Endothelial cell of umbilical vein (primary cell): ENCODE data around the gene ATCAY. TPM values are rescaled to one million over a fixed set of nuclear protein-coding genes. Genes with fewer than 3 reads are reported as not detected.

Source experiments
- BruUV-seq: library from RNA; stranded (reverse); fragments of 400-500 nt; replicated peaks from 2 replicates; lab custom pipeline; 2021; lab: Mats Ljungman, UMichigan
- CTCF ChIA-PET: fragments of 300-600, 350-600 bp; sonication (Branson Sonifier 250); formaldehyde crosslinking; loops from one replicate; lab custom pipeline; 2021; ENCODE audit warnings: antibody characterized with exemption, inconsistent platforms; lab: Charles Lee
- POLR2A ChIA-PET: fragments of 300-600, 350-600 bp; sonication (Branson Sonifier 250); formaldehyde crosslinking; loops from one replicate; lab custom pipeline; 2021; ENCODE audit warnings: antibody characterized with exemption, inconsistent platforms; lab: Charles Lee
- DNase-seq: peaks from one replicate; pipeline ENCODE4 v3.0.0-alpha.2; 2011; ENCODE audit warnings: low read depth, low spot score
- FAIRE-seq: peaks from 2 replicates; lab custom pipeline; 2011; peaks lifted over from hg19 to GRCh38; lab: Jason Lieb, UNC
- H2AFZ ChIP-seq: 2 replicates; pipeline ENCODE4 v1.6.0; 2012; ENCODE audit warnings: low read depth, low read length, control low read depth, inconsistent platforms
- H3K27ac ChIP-seq: 2 replicates; pipeline ENCODE4 v1.5.1; 2011; ENCODE audit warnings: low read depth, mild to moderate bottlenecking, control low read depth, low read length, moderate library complexity; ENCODE audit not compliant: insufficient read depth
- H3K27me3 ChIP-seq, 2 experiments: 2 replicates each; pipeline versions ENCODE4 v1.6.0 to v1.6.1; 2011; ENCODE audit warnings: low read length in 2 of 2, mixed read lengths in 1 of 2; ENCODE audit not compliant: control insufficient read depth in 2 of 2, insufficient read depth in 2 of 2
- H3K36me3 ChIP-seq, 2 experiments: 2 replicates in 1 of 2; 3 replicates in 1 of 2; pipeline ENCODE4 v1.5.1; 2011; ENCODE audit warnings: low read length in 2 of 2, mild to moderate bottlenecking in 1 of 2, moderate library complexity in 1 of 2; ENCODE audit not compliant: control insufficient read depth in 2 of 2, insufficient read depth in 2 of 2; ENCODE audit errors: extremely low read depth in 1 of 2
- H3K4me1 ChIP-seq: 3 replicates; pipeline ENCODE4 v1.5.1; 2011; ENCODE audit warnings: mild to moderate bottlenecking, low read length; ENCODE audit not compliant: control insufficient read depth, insufficient read depth; ENCODE audit errors: extremely low read depth
- H3K4me2 ChIP-seq: 2 replicates; pipeline ENCODE4 v1.6.1; 2011; ENCODE audit warnings: low read length, control low read depth, mixed read lengths; ENCODE audit not compliant: insufficient read depth
- H3K4me3 ChIP-seq, 3 experiments: fragments of 200-600 bp in 1 of 3; sonication (generic), shearing (Covaris generic) in 1 of 3; replicated peaks in 1 of 3; 2 replicates each; pipeline ENCODE4 v1.5.1; 2011 to 2016; ENCODE audit warnings: control low read depth in 3 of 3, low read length in 3 of 3, mild to moderate bottlenecking in 2 of 3, inconsistent platforms in 1 of 3, low read depth in 1 of 3, moderate library complexity in 1 of 3; ENCODE audit not compliant: insufficient read depth in 1 of 3
- H3K79me2 ChIP-seq: 2 replicates; pipeline ENCODE4 v1.6.0; 2012; ENCODE audit warnings: low read length, inconsistent platforms; ENCODE audit not compliant: control insufficient read depth, insufficient read depth
- H3K9ac ChIP-seq: replicated peaks from 2 replicates; pipeline ENCODE3; 2011; ENCODE audit warnings: low read length, control low read depth; ENCODE audit not compliant: insufficient read depth; ENCODE audit errors: extremely low read depth
- H3K9me1 ChIP-seq: replicated peaks from 3 replicates; pipeline ENCODE4 v1.6.0; 2011; ENCODE audit warnings: mild to moderate bottlenecking, low read length; ENCODE audit not compliant: control insufficient read depth, insufficient read depth; ENCODE audit errors: extremely low read depth
- H3K9me3 ChIP-seq: replicated peaks from 2 replicates; pipeline ENCODE4 v1.5.1; 2012; ENCODE audit warnings: low read length, inconsistent platforms; ENCODE audit not compliant: control insufficient read depth, insufficient read depth
- H4K20me1 ChIP-seq: replicated peaks from 2 replicates; pipeline ENCODE3; 2011; ENCODE audit warnings: mild to moderate bottlenecking, low read length; ENCODE audit not compliant: control insufficient read depth, insufficient read depth; ENCODE audit errors: extremely low read depth
- EZH2 ChIP-seq: IDR thresholded peaks from 2 replicates; pipeline ENCODE4 v1.6.1; 2012; ENCODE audit warnings: borderline replicate concordance, low read depth, mild to moderate bottlenecking, moderate library complexity, low read length, inconsistent platforms; ENCODE audit not compliant: severe bottlenecking
- FOS ChIP-seq: IDR thresholded peaks from 2 replicates; pipeline ENCODE4 v1.6.1; 2011; ENCODE audit warnings: mild to moderate bottlenecking, low read length, moderate library complexity, borderline replicate concordance; ENCODE audit not compliant: insufficient read depth
- GATA2 ChIP-seq: IDR thresholded peaks from 2 replicates; pipeline ENCODE4 v1.7.0; 2011; ENCODE audit warnings: low read depth, mild to moderate bottlenecking, moderate library complexity, mixed read lengths, low read length; ENCODE audit not compliant: insufficient read length, insufficient read depth
- JUN ChIP-seq: IDR thresholded peaks from 2 replicates; pipeline ENCODE4 v1.6.1; 2011; ENCODE audit warnings: borderline replicate concordance, low read depth; ENCODE audit not compliant: insufficient read length, insufficient read depth
- MYC ChIP-seq: IDR thresholded peaks from one replicate; pipeline ENCODE4 v1.6.1; 2011; ENCODE audit warnings: mild to moderate bottlenecking, low read depth, low read length
- POLR2A ChIP-seq: IDR thresholded peaks from 2 replicates; pipeline ENCODE4 v1.6.1; 2012; ENCODE audit warnings: low read depth, mild to moderate bottlenecking, control low read depth, low read length
- POLR2AphosphoS5 ChIP-seq: IDR thresholded peaks from 2 replicates; pipeline ENCODE4 v1.6.1; 2012; ENCODE audit warnings: low read depth, mild to moderate bottlenecking, control low read depth, low read length, moderate library complexity; ENCODE audit not compliant: insufficient read depth
- dilution Hi-C: fragments of 300-500 bp; cut with MboI; formaldehyde crosslinking; loops from one replicate; pipeline ENCODE4 v1.15.0; 2019; ENCODE audit warnings: low sequenced_read_pairs; ENCODE audit not compliant: extremely low pct_ligation_motif_present
- intact Hi-C: fragments of 100-400 bp; cut with micrococcal nuclease; formaldehyde crosslinking; loops from one replicate; pipeline ENCODE4 v1.10.0; 2022
- polyA plus RNA-seq, 4 experiments: library from polyadenylated mRNA; depleted of rRNA in 3 of 4; stranded (reverse) in 3 of 4; unstranded in 1 of 4; fragments of >200 nt; gene quantifications; 2 replicates each; pipeline versions ENCODE4 v1.2.1 to v1.2.3, GENCODE V29; 2011 to 2012; ENCODE audit warnings: missing spikeins in 1 of 4
- total RNA-seq: library from RNA; stranded (reverse); gene quantifications from 2 replicates; pipeline ENCODE4 v1.2.3, GENCODE V29; 2021
- TF ChIP-seq, protein P1 (sequence below): IDR thresholded peaks from 2 replicates; pipeline ENCODE4 v1.6.1; 2011; ENCODE audit not compliant: insufficient read depth, insufficient read length
- TF ChIP-seq, protein P2 (sequence below), 2 donors: IDR thresholded peaks; 1 replicate in 1 of 2; 2 replicates in 1 of 2; pipeline ENCODE4 v1.5.1; 2011; ENCODE audit warnings: low read length in 2 of 2, mild to moderate bottlenecking in 2 of 2, moderate library complexity in 2 of 2, control low read depth in 1 of 2, inconsistent platforms in 1 of 2, low read depth in 1 of 2; ENCODE audit not compliant: insufficient read depth in 1 of 2; ENCODE audit errors: extremely low read depth in 1 of 2

The ATCAY gene
- total and polyA plus RNA-seq, 2 donors (not counting 3 experiments of a cell fraction or from before 2014, with no cell fraction given): 0.03 TPM; not detected in 1

DNA sequence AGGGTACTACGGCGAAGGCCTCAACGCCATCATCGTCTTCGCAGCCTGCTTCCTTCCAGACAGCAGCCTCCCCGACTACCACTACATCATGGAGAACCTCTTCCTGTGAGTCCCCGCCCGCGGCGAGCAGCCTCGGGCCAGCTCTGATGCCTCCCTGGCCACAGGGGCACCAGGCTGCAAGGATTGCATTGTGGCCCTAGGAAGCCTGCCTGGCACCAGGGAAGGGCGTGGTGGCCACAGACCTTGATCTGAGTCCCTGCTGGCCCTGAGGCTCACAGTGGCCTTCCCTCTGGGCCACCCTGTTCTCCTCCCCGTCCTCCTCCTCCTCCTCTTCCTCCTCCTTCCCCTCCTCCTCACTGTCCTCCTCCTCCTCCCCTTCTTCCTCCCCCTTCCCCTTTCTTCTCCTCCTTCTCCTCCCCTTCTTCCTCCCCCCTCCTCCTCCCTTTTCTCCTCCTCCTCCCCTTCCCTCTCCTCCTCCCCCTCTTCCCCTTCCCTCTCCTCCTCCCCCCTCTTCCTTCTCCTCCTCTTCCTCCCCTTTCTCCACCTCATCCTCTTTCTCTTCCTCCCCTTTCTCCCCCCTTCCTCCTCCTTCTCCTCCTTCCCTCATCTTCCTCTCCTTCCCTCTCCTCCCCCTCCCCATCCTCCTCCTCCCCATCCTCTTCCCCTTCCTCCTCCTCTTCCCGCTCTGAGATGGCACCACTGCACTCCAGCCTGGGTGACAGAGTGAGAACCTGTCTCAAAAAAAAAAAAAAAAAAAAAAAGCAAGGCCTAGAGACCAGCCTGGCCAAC, 28.0 kb downstream of the ATCAY start:
- no TSS peak for BruUV-seq
- FAIRE-seq (no peak), DNase-seq (no peak)
- no peaks in the 10 kb centered on the region for H3K36me3 ChIP-seq
- no peak overlapping the region for H2AFZ ChIP-seq
- ChIA-PET POLR2A (no interaction called here), CTCF (no interaction called here)
- dilution Hi-C loops (no loop called here), intact Hi-C loops (no loop called here)
- no peak overlapping the region for H3K4me2 ChIP-seq
- no peaks in the 10 kb centered on the region for H3K9me1 ChIP-seq
- no peaks in the 10 kb centered on the region for H4K20me1 ChIP-seq
- H3K79me2 ChIP-seq: no peaks in the 10 kb centered on the region
- H3K27ac ChIP-seq: no peak overlapping the region
- H3K27me3 ChIP-seq: no peaks in the 10 kb centered on the region
- H3K4me3 ChIP-seq: no peak overlapping the region
- no peak overlapping the region for H3K9ac ChIP-seq
- TF ChIP-seq, protein P1, sequence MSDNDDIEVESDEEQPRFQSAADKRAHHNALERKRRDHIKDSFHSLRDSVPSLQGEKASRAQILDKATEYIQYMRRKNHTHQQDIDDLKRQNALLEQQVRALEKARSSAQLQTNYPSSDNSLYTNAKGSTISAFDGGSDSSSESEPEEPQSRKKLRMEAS: no peak
- no peak for TF ChIP-seq MYC
- no peak for TF ChIP-seq POLR2A
- no peak for TF ChIP-seq GATA2
- no peak for TF ChIP-seq POLR2AphosphoS5
- no peak for TF ChIP-seq FOS
- TF ChIP-seq EZH2: no peak
- TF ChIP-seq JUN: no peak
- TF ChIP-seq, protein P2, sequence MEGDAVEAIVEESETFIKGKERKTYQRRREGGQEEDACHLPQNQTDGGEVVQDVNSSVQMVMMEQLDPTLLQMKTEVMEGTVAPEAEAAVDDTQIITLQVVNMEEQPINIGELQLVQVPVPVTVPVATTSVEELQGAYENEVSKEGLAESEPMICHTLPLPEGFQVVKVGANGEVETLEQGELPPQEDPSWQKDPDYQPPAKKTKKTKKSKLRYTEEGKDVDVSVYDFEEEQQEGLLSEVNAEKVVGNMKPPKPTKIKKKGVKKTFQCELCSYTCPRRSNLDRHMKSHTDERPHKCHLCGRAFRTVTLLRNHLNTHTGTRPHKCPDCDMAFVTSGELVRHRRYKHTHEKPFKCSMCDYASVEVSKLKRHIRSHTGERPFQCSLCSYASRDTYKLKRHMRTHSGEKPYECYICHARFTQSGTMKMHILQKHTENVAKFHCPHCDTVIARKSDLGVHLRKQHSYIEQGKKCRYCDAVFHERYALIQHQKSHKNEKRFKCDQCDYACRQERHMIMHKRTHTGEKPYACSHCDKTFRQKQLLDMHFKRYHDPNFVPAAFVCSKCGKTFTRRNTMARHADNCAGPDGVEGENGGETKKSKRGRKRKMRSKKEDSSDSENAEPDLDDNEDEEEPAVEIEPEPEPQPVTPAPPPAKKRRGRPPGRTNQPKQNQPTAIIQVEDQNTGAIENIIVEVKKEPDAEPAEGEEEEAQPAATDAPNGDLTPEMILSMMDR (IDR thresholded peaks at IDR 0.05; ENCODE audit: extremely low read depth in 1 of 2, insufficient read depth in 1 of 2, low read depth in 1 of 2, low read length in 2 of 2): no peak
- H3K4me1 ChIP-seq: no peaks in the 10 kb centered on the region
- H3K9me3 ChIP-seq: no peaks in the 10 kb centered on the region
